ENCODE data around the gene ATP5PF.
"Not testable (repeated sequence)": the region's sequence is repeated elsewhere in the genome, so short reads cannot be mapped to it uniquely, and the experiment has no call there.

ATP5PF gene

GRCh38 chr21:25734904-25735645 lies at the start of gene ATP5PF, which contains the start of gene GABPA:
Gene ATP5PF (minus strand): TSS chr21:25734904. CDS start chr21:25729794, 5,110 bp downstream.
Gene GABPA (plus strand): TSS chr21:25734972. CDS start chr21:25741599, 6,627 bp downstream.
- DNase-seq (ENCODE audit: low read depth in 3 of 3), result peak; percentile 94 to 97 (median 97)

GRCh38 chr21:25778126-25778875 lies 43.6 kb upstream of the ATP5PF start:
- not testable (repeated sequence) for DNase-seq (ENCODE audit: low read depth in 3 of 3)

GRCh38 chr21:25776440-25776839 lies 41.7 kb upstream of the ATP5PF start:
- no peak for DNase-seq (ENCODE audit: low read depth in 3 of 3)

- DNase-seq (ENCODE audit: low read depth in 3 of 3), result no peak
Observed at GRCh38 chr21:25772686-25773085, 38.0 kb upstream of the ATP5PF start.

- no peak for DNase-seq (ENCODE audit: low read depth in 3 of 3)
Observed at GRCh38 chr21:25767921-25768320, 33.2 kb upstream of the ATP5PF start.

- no peak for DNase-seq (ENCODE audit: low read depth in 3 of 3)
Observed at GRCh38 chr21:25764065-25764464, 29.4 kb upstream of the ATP5PF start.

- DNase-seq (ENCODE audit: low read depth in 3 of 3), result no peak
Observed at GRCh38 chr21:25760677-25761076, 26.0 kb upstream of the ATP5PF start.

- DNase-seq (ENCODE audit: low read depth in 3 of 3), result no peak
Observed at GRCh38 chr21:25760061-25760460, 25.4 kb upstream of the ATP5PF start.

- no peak for DNase-seq (ENCODE audit: low read depth in 3 of 3)
Observed at GRCh38 chr21:25759573-25759972, 24.9 kb upstream of the ATP5PF start.

GRCh38 chr21:25757531-25757930 lies 22.8 kb upstream of the ATP5PF start:
- no peak for DNase-seq (ENCODE audit: low read depth in 3 of 3)

GRCh38 chr21:25756190-25756932 lies 21.7 kb upstream of the ATP5PF start:
- no peak for DNase-seq (ENCODE audit: low read depth in 3 of 3)

GRCh38 chr21:25752416-25752815 lies 17.7 kb upstream of the ATP5PF start:
- DNase-seq (ENCODE audit: low read depth in 3 of 3), result no peak

- DNase-seq (ENCODE audit: low read depth in 3 of 3), result no peak
Observed at GRCh38 chr21:25750085-25750484, 15.4 kb upstream of the ATP5PF start.

- DNase-seq (ENCODE audit: low read depth in 3 of 3), result no peak
Observed at GRCh38 chr21:25744854-25745253, 10.2 kb upstream of the ATP5PF start.

- no peak for DNase-seq (ENCODE audit: low read depth in 3 of 3)
Observed at GRCh38 chr21:25742900-25743299, 8.2 kb upstream of the ATP5PF start.

- no peak for DNase-seq (ENCODE audit: low read depth in 3 of 3)
Observed at GRCh38 chr21:25737421-25737820, 2.7 kb upstream of the ATP5PF start.

- DNase-seq (ENCODE audit: low read depth in 3 of 3), result peak; percentile 58 to 81 (median 70)
Observed at GRCh38 chr21:25735646-25736597, 1.2 kb upstream of the ATP5PF start.

GRCh38 chr21:25734654-25734903 lies 125 bp downstream of the ATP5PF start:
- DNase-seq (ENCODE audit: low read depth in 3 of 3), result no peak

- peak; percentile 9 to 32 (median 13) for DNase-seq (ENCODE audit: low read depth in 3 of 3)
Observed at GRCh38 chr21:25733859-25734653, 648 bp downstream of the ATP5PF start.

- no peak for DNase-seq (ENCODE audit: low read depth in 3 of 3)
Observed at GRCh38 chr21:25732091-25732760, 2.5 kb downstream of the ATP5PF start.
